Left renal cortex interstitium (tissue), 4 donors: ENCODE results near the gene EIPR1. TPM values are rescaled to one million over a fixed set of nuclear protein-coding genes. Genes with fewer than 3 reads are reported as not detected.

ENCODE experiments used
- DNase-seq, 4 donors: peaks; one replicate each; pipeline ENCODE4 v3.0.0-alpha.2; 2013; ENCODE audit warnings: low read depth in 4 of 4, low spot score in 2 of 4, missing footprints in 1 of 4
- polyA plus RNA-seq, 4 donors: library from polyadenylated mRNA; unstranded; fragments of 120-200 nt; gene quantifications; one replicate each; pipeline ENCODE4 v1.2.1, GENCODE V29; 2013; ENCODE audit not compliant: insufficient read length in 4 of 4

The EIPR1 gene
- polyA plus RNA-seq, 4 donors = 22.8 to 27.6 (median 26.3) TPM

DNA sequence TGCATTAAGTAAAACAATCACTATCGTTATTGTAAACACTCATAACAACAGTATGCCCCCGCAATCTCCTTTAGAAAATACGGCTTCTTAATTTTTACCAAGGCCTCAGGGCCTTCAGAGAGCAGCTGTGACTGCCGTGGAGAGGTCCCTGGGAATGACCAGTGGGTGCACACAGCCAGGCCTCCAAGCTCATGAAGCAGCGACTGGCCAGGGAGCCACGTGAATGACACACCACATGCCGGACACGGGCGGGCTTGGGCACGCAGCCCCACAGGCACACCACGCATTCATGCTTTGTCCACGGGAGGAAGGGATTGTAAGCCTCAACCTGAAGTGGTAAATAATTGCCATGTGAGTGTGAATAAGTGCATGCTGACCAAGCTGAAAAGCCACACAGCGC is 121.0 kb downstream of the EIPR1 start:
- no peak for DNase-seq

DNA sequence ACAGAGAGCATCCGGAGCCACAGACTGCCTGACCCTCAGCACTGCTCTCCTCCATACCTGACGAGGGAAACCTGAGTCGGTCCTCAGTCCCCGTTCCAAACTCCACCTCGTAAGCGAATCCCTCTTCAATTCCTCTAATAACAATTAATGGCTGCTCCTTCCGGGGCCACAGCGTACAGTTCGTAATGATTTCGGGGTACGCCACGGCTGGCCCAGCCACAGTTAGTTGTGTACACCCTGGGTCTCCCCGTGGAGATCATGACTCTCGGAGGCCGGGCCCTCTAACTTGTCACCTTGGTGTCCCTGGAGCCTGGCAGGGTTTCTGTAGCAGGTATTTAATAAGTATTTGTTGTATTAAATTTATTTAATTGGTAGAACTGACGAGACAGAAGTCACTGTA is 121.5 kb downstream of the EIPR1 start:
- DNase-seq = no peak

DNA sequence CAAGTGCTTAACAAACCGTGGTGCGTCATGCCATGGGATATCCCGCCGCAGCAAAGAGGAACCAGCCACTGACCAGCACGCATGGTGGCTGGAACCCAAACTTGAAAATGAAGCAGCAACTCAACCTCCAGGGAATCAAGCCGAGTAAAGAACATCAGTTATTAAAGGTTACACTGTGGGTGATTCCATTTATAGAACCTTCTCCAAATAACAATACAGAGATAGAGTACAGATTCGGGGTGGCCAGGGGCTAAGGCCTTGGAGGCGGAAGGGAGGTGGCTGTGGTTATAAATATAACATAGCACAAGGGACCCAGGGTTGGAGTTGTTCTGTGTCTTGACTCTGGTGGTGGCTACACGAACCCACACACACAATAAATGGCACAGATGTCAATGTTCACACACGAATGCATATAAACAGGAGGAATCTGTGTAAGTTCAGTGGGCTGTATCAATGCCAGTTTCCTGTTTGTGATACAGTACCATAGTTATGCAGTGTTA is 123.1 kb downstream of the EIPR1 start:
- DNase-seq = no peak

DNA sequence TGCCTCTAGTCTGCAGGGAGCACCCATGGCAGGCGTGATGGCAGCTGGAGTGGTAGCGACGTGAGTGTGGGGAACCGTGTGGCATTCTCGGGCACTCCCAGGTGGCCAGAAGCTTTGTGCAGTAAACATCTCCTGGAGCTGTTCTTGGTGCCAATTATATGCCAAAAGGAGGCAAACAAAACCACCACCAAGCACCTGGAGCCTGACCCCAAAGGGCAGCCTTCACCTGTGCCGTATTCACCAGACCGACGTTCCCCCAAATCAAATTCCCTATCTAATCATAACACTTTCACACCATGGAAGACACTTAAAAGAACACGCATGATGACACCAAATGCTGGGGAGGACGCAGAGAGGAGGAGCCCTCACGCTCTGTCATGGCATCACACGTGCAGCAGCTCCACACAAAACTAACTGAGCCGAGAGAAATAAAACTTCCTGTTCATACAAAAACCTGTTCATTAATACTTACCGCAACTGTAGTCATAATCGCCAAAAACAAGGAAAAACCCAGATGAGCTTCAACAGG is 123.6 kb downstream of the EIPR1 start:
- DNase-seq = no peak

DNA sequence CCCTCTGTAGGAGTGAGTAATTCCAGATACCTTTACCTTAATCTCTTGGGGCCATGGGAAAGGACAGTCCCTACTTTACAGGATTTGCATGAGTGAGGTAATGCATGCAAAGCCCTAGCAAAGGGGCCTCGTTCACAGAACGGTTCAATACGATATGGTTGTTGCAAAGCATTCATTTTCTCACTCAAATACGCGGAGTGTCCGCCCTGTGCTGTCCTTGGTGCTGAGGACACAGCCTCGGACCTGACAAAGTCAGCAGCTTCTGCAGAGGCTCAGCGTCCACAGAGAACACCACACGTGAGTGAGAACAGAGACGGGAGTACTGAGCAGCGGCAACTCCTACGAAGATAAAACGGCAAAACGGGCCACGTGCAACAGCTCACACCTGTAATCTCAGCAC is 125.7 kb downstream of the EIPR1 start:
- peak in 3 of 4 donors; percentile 13 to 50 (median 13) for DNase-seq

DNA sequence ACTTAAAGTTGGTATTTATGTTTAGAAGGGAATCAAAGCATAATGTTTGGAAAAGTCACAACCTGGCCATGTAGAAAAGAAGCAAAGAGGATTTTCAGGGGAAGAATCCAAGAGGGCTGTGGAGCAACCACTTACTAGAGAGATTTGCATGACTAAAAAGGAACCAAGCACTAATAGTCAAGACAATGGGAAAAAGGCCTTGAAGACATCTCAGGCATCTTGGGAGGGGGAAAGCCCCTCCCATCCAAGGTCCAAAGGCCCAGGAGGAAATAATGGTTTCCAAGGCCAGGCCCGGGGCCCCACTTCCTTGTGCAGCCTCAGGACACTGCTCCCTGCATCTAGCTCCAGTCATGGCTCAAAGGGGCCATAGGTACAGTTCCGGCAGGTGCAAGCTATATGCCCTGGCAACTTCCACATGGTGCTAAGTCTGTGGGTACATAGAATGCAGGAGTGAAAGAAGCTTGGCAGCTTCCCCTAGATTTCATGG is 128.1 kb downstream of the EIPR1 start:
- no peak for DNase-seq

DNA sequence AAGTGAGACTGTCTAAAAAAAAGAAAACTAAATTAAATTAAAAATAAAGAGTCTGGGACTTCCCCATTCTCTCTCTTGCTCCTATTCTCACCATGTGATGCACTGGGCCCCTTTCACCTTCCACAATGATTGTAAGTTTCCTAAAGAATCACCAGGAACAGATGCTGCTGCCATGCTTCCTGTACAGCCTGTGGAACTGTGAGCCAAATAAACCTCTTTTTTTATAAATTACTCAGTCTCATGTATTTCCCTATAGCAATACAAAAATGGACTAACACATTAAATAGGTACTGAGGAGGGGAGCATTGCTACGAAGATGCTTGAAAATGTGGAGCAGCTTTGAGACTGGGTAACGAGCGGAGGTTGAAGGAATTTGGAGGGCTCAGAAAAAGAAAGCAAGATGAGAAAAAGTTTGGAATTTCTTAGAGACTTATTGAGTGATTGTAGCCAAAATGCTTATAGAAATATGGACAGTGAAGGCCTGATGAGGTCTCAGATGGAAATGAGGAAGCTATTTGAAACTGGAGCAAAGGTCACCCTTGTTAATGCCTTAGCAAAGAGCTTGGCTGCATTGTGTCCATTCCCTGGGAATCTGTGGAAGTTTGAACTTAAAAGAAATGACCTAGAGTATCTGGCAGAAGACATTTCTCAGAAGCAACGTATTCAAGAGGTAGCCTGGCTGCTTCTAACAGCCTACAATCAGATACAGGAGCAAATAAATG is 128.7 kb downstream of the EIPR1 start:
- DNase-seq = no peak

DNA sequence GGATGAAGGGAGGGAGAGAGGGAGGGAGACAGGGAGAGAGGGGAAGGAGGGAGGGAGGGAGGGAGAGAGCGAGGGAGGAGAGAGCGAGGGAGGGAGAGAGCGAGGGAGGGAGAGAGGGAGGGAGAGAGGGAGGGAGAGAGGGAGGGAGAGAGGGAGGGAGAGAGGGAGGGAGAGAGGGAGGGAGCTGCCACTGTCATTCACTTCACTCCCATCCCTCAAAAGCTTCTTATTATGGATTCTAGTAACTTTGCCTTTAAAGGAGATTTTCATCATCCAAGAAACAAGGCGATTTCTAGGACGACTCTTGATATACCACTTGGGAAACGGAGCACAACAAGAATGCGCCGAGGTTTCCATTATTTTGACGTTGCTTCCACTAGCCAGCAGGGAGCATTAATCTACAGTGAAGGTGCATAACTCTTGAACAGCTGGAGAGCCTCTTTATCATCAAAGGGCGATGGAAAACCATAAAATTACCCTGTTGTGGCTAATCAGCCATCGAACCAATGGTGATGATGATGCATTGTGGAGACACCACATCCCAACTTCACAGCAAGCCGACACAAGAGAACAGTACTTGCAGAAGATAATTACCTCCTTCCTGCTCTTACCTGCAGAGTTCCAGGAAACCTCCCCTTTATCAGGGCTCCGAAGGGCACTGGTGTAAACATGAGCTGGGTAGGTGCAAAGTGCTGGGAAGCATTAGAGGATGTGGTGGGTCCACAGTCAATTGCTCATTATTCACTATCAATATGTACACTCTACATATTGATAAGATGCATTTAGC is 130.5 kb downstream of the EIPR1 start:
- DNase-seq = no peak

DNA sequence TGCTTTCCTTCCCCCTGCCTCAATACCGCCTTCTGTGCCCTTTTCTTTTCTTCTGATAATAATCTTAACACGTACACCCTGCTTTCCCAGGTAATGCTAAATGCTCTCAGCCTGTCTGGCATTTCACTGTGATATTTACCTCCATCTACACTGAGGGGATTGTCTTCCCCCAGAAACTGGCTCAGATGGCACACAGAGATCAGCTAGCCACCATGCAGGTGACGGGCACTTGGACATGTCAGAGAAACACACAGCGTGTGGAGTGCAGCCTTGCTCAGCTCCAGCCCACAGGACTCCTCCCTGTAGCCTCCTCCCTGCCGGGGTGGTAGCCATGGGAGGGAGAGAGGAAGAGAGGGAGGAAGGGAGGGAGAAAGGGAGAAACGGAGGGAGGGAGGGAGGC is 131.2 kb downstream of the EIPR1 start:
- no peak for DNase-seq

DNA sequence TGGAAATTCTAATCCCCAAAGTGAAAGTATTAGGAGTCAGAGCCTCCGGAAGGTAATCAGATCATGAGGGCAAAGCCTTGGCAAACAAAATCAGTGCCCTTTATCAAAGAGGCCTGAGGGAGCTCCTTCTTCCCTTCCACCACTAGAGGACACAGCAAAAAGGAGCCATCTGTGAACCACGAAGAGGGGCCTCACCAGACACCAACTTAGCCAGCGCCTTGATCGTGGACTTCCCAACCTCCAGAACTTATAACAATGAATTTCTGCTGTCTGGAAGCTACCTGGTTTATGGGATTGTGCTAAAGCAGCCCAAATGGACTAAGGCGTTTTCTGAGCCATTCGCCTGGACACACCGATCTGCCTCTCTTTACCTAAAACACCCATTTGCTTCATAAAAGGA is 133.1 kb downstream of the EIPR1 start:
- no peak for DNase-seq

DNA sequence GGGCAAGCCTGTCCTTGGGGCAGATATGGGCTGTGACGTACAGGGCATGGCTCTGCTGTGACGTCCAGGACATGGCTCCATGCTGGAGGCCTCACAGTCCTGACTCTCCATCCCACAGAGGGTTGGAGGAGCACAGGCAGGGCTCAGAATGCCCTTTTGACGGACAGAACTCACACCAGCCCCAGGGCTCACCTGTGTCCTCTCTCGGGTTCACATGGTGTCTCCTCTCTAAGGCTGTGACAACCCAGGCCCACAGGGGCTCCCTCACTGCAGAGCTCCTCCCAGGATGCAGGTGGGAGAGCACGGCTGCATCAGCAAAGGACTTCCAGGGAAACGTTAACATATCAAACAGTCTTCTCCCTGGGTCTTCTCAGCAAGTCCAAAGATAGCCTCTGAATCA is 133.8 kb downstream of the EIPR1 start:
- DNase-seq = no peak

DNA sequence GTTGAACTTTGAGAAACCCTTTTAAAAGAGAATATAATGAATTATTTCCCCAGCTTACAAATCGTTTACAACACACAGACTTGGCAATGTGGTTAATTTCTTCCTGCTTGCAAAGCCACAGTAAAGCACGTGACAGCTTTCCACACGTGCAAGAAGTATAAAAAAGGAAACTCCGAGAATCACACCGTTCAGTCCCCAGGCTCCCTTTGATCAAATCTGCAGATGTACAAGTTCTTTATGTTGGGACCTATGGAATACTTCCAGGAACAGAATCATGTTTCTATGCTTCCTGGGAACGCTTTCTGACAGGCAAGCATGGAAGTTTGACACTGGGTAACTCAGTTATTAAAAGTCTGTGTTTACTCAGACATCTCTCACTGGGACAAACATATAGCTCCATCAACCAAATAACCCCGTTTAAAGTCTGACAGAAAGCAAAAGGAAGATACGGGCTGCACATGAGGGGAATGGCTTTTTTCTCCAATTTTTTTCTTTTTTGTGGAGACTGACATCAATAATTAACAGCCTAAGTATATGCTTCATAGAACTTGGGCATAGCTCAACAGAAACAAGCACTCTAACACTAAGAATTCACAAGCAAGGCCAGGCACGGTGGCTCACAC is 134.8 kb downstream of the EIPR1 start:
- DNase-seq = no peak

DNA sequence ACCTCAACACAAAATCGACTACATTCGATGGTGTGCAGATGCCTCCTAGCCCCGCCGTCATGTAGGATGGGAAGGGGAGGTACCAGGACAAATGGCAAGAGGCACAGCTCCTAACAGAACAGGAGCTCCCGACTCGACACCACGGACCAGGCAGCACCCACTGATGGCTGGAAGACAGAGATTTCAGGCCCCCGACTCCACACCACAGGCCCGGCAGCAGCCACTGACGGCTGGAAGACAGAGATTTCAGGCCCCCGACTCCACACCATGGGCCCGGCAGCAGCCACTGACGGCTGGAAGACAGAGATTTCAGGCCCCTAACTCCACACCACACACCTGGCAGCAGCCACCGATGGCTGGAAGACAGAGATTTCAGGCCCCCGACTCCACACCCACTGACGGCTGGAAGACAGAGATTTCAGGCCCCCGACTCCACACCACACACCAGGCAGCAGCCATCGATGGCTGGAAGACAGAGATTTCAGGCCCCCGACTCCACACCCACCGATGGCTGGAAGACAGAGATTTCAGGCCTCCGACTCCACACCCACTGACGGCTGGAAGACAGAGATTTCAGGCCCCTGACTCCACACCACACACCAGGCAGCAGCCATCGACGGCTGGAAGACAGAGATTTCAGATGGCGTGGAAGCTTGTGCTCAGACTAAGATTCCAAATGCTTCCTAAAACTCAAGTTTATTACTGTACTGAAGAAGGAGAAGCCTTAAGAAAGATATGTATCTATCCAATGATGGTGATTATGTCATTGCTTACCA is 135.5 kb downstream of the EIPR1 start:
- DNase-seq = no peak

DNA sequence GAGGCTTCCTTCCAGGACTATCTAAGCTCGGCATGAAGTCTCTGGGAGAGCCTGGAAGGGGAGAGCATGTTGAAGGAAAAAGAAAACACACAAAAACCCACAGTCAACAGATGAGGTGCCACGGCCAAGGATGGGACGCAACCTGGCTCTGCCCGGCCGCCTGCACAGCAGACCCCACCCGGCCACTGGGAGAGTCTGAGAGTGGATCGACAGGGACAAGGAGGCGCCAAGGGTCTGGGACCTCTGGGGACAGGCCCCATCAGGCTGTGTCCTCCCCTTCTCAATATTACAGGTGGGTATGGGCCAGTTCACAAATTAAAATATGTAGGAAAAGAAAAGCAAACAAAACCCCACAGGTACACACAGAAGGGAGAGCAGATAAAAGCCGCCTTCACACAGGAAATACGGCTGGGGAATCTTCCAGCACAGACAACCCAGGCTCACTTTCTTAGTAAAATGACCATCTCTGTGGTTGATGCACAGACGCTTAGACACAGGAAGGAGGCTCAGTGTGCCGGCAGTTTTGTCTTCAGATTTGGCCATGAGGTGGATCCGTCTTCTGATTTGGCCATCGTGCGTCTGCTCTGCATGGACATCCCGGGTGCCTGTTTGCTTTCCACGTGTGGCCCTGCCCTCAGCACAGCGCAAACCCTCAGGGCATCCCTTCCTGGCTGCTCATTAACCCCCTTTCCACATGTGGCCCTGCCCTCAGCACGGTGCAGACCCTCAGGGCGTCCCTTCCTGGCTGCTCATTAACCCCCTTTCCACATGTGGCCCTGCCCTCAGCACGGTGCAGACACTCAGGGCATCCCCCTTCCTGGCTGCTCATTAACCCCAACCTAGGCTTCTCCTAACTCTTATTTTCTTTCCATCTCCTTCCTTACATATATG is 138.4 kb downstream of the EIPR1 start:
- DNase-seq = no peak

DNA sequence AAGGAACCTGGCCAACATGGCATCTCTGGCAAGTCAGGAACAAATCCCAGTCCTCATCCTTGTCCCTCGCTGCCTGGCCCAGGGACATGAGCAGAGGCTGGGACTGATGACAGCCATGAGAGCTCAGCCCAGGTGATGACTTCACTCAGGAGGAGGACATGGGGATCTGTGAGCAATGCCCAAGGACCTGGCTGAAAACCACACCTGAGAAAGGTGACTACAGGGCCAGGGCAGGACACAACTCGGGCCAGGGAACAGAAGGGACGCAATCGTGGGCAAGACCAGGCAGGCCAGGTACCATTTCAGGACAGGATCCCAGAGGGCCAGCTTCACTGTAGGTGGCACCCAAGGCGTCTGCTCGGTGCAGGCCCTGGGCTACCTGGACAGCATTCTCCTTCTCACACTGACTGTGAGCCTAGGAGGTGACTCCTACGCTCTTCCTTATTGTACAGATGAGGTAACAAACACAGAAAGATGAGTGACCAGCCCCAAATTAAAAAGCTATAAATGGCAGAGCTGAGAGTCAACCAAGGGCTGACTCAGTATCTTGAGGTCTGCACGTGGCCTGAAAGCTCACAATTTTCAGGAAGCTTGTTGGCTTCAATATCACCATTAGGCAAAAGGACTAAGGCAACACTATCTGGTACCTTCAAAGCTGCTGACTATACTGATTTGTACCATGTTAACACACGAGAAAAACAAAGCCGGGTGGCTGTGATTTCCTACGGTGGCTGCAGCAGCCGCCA is 141.1 kb downstream of the EIPR1 start:
- DNase-seq = no peak

DNA sequence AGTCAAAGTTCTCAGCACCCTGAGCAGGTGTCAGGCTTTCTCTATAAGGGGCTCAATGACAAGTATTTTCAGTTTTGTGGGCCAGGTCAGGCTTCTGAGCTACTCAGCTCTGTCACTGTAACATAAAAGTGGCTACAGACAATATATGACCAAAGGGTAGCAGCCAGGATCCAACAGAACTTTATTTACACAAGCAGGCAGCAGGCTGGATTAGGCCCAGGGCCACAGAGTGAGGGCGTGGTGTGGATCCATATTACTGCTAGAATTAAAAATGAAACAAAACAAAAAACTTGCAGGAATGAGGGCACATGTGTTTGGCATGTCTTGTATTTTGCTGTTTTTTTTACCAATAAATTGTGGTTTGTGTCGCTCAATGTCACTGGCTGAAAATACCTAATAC is 143.7 kb downstream of the EIPR1 start:
- no peak for DNase-seq

DNA sequence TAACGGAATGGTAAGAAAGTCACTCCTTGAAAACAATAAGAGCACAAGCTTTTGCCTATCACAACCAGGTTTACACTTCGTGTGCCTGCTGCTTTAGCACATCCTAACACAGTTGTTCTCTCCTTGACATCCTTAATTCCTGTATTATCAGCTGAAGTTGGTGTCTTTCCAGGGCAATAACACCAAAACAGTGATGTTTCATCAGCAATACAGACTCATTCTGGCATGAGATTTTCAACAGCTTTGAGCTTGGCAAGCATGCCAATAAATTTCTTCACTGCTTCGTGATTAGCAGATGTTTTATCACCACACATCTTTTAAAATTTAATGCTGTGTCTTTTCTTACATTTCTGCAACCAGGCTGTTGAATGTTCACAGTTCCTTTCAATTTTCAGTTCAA is 148.4 kb downstream of the EIPR1 start:
- no peak for DNase-seq

DNA sequence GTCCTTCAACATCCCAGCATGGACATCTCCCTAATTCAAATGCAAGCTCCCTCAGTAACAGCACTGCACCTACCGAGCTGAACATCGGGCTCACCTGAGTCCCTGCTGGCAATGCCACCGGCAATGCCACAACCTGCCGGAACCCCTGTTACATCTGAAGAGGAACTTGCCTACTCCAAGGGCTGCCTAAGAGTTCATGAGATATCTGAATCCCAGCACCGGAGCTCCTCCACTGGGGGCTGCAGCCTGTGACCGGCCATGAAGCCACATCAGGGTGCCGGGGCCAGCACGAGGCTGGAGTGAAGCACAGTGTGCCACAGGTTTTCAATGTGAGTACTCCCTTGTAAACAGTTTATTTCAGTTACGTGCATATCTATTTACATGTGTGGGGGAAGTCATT is 152.9 kb downstream of the EIPR1 start:
- DNase-seq = no peak
